Central memory CD4-positive, alpha-beta T cell (primary cell): ENCODE results near the gene MYO5C.

ENCODE experiments used
- DNase-seq: peaks from one replicate; pipeline ENCODE4 v3.0.0; 2022

Gene MYO5C

DNA sequence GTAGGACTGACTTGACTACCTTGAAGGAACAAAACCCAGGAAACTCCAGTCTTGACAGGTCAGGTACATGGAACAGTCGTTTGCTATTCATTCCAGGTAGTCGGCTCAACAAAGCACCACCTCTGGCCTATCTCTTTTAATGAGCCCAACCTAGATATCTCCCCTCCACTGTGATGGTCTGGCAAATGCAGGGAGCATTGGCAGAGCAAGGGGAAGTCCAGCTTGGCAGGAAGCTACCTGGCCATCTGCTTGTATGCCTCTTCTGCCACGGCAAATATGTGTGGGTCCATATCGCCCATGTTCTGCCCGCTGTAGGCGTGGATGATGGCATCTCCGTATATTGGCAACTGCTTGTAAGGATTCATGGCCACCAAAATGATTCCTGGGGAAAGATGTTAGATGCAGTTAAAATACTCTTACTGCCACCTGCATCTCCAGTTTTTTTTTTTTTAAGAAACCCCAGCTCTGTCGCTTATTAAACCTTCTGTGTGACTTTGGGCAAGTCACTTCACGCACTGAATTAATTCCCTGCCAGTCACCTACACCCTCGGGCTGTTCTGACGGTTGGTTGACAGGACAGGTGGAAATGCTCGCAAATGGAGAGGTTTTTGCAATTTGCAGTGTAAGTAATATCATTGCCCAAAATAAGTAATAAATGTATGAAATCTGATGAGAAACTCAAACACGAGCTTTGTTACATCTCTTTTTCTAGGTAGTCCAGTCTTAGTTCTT is 16.8 kb downstream of the MYO5C start:
- DNase-seq: no peak

DNA sequence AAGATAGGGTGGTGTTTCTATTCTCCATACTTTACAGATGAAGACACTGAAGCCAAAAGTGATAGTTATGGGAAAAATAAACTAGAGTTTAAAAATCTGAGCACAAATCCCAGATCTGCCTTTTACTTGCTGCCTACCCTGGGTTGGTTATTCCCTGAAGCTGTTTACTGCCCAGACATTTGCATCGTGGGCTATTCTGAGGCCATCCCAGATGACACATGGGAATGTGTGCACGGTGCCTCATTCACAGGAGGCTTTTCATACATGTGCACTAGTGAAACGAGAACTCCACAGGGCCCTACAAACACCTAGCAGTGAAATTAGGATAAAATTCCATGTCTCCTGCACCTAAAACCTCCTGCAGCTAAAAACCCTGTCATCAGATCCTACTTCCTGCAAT is 17.5 kb downstream of the MYO5C start:
- no peak for DNase-seq

DNA sequence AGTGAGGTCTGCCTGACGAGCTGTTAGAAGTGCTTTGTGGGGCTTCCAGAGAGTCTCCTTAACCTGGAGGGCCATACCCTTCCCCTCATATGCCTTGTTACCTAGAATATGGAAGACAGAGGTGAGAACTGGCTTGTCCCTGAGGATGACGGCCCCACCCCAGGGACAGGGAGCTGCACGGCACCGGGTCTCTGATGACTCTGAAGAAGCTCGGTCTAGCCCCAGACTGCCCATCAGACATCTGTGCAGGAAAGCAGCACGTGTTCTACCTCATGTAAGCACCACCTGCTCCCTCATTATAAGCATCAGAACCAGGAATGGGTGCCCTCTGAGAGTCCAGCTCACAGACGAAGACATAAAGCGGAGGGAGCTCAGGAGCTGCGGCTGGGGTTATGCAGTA is 18.0 kb downstream of the MYO5C start:
- DNase-seq: no peak

DNA sequence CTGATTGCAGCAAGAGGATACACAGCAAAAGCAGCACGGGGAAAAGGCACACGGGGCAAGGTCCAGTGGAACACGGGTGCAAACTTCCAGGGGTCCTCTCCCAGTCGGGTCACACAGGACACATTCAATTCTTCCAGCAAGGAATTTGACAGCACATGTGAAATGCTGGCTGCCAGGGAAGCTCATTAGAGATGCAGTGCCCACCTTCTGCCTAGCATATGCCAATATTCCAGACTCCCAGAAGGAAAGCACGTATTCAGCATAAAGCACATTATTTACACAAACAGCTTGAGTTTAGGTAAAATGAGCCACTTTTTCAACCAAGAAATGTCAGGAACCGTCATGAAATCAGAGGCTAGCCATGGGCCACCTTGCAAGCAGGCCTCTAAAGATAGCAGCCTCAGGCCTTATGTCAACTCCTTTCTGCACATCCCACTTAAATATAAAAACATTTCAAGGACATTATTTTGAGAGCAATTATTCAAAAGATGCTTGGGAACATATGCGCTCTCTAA is 19.3 kb downstream of the MYO5C start:
- DNase-seq: no peak

DNA sequence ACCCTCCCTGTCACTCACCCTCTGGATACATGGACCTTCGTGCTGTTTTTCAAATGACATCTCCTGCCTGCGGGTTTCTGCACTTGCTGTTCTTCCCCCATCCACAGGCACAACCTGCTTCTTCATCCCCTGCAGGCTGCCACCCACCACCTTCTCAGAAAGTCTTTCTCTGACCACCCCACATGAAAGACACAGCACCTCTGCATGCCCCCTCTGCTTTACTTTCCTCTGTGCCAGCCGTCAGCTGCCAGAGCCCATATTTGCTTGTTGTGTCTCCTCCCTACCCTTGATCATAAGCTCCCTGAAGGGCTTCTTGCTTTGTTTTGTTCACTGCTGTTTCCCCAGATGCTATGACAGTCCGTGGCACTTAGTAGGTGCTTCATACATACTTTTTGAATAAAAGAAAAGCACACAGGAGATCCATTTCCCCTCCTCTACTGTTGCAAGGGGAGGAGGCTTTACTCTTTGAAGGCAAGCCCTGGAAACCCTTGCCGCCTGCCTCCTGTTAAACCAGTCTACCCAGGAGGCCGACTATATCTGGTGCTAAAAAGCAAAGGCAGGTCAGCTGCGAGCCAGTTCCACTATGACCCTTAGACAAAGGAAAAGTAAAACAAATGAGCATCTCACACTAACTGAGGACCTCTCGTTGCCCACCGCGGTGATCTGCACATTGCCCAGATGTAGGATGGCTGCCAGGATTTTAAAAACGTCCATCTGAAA is 31.9 kb downstream of the MYO5C start:
- DNase-seq: no peak

DNA sequence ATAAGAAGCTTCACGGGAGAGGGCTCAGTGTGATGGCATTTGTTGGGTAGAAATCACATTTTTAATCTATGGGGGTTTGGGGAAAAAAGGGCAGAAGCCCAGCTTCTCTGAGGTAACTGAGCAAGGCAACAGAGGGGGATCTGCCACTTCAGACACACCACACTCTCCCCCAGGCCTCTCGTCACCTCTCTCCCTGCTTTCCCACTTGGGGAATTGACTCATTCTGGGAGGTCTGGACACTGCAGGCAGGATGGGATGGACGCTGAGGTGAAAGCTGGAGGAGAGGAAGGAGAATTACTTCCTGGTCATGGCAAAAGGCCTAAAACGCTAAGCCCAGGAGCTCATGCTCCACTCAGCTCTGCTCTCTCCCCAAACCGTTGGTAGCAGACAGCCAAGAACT is 33.2 kb downstream of the MYO5C start:
- no peak for DNase-seq

DNA sequence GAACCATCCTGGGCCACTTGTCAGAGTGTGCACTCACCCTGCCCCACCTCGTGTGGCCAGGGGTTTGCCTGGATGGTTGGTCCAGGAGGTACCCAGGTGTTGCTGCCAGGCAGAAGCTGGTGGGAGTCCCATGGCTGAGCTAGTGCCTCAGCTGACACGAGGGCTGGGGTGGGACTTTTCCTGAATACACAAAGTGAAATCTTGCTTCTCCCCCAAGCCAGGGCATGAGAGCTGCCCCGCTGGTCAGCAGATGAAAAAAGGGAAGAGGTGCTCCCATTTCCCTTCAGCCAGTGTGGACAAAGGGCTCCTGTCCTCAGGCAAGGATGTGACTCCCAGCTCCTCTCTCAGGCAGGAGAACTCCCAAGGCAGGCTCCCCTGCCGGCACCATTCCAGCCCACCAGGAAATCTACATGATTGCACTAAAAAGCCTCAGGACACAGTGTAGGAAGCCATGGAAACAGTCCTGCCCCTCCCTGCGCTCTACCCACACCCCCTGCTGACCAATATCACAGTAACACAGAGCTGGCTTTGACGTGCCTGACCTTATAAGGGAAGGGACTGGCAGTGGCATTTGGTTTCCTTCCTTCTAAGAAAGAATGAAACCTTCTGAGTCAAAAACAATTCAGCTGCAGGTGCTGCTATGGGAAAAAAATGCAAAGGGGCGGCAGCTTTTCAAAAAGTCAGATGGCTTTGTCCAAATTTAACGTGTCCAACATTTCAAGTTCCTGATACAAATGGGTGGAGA is 33.9 kb downstream of the MYO5C start:
- peak; percentile 34 for DNase-seq

DNA sequence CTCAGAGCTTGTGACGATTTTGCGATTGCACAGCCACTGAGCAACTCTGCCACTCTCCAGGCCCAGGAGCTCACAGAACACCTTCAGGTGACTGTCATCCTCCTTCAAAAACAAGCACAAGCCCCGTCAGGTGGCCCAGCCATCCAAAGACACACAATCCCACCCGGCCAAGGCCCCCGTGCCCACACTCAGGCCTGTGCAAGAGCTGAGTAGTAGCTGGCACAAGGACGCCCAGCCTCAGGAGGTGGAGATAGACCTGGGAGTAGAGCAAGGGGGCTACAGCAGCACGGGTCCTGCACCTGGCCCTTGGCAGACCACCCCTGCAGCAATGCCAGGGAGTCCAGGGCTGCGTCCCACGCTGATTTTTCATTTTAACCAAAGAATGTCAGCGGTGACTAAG is 34.6 kb downstream of the MYO5C start:
- no peak for DNase-seq

DNA sequence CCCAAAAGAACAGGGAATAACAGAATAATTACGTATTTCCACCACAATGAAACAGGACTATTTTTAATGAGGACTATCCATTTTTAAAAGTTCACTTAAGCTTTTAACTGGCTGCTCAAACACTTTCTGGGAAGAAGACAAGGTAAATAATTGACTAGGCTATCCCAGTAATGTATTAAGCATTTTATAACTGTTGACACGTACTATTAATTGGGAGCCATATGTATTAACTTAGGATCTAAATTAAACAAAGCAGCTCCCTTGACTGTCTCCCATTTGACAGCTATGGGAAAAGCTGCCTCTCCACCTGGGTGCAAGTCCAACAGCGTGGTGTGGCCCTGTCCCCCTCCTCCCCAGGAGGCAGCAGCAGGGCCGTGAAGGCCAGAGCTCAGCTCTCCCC is 36.1 kb downstream of the MYO5C start:
- no peak for DNase-seq

DNA sequence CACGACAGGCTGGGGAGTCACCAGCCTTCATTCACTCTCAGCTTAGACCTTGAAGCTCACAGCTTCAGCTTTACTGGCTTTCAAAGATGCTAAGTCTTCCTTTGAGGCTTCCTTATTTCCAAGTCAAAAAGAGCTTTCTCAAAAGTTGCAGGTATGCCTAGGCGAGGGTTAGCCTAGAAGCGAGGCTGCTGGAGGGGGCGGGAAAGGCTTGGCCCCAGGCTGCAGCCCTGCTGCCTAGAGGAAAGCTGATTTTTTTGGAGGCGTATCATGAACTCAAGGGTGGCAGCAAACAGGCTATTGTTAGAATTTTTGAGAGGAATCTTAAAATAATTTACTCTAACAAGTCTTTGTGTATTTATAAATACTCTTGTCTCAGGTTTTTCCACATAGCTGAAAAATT is 37.1 kb downstream of the MYO5C start:
- no peak for DNase-seq

DNA sequence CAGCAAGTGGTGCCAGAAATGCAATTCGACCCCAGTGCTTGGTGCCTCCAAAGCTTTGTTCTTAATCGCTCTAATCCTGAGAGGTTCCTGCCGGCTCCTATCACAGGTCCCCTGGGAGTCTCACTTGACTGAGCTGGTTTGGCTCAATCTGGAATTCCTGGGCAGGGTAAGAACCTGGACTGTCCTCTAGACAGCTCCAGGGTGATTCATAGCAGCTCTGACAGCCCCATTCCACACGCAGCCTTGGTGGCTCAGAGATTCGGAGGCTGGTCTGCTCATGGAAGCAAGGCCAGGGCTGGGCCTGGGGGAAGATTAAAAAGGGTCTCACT is 37.9 kb downstream of the MYO5C start:
- no peak for DNase-seq

DNA sequence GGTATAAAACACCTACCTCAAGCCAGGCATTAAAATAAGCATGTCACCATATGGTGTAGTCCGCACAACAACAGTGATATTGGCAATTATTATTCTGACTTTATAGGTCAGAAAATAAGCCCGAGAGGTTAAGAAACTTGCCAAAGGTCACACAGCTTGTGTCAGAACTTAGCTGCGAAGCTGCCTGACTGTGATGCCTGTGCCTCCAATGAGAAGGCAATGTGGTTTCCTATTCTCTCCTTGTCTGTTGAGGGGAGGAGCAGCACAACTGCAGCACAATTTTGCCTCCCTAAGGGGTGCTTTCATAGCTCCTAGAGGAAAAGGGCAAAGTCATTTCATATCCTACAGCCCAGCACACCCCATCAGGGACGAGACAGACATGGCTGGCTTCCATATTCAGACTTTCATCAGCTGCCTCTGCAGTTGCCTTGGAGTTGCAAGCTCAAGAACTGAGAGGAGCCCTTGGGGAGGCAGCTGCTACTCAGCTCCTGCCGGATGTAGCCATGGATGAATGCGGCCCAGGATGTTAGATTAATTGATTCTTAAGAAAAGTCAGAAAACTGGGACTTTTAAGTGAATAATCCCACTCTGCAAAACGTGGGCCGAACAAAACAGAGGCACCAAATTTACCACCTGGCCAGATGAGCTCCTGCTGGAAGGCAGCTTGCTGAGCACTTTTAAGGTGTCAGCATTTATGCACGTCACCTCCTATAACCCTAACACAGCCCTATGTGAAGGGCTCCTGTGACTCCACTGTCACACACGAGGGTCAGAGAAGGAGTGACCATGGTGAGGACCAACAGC is 38.5 kb downstream of the MYO5C start:
- DNase-seq: no peak

DNA sequence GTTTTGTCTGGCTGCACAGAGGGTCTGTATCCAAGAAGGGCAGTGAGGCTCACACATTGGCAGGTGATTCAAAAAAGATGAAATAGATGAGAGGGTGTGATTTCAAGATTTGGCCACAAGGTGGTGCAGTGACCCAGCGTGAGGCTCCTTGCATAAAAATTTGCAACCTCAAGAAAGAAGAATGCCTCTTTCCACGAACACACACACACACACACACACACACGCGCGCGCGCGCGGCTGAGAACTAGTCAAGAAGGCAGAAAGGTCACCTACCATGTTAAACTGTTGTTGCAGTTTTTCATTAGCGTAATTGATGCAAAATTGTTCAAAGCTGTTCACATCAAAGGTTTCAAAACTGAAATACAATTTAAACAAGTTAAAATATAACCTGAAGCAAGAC is 39.2 kb downstream of the MYO5C start:
- DNase-seq: peak; percentile 72

DNA sequence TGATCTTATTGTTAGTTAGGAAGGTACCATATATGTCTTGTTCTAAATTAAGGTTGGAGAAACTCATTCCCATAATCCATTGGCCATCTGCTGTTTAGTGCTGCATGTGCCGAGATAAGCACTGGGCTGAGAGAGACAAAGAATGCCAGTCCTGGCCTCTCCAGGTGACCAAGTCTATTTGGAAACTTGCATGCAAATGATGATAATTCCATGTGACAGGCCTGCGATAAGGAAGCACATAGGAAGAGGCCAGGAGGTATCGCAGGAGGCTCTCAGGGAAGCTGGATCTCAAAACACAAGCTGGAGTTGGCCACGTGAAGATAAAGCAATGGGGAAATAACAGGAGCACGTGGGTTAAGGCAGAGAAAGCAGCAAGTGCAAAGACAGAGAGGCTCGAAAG is 39.7 kb downstream of the MYO5C start:
- no peak for DNase-seq

DNA sequence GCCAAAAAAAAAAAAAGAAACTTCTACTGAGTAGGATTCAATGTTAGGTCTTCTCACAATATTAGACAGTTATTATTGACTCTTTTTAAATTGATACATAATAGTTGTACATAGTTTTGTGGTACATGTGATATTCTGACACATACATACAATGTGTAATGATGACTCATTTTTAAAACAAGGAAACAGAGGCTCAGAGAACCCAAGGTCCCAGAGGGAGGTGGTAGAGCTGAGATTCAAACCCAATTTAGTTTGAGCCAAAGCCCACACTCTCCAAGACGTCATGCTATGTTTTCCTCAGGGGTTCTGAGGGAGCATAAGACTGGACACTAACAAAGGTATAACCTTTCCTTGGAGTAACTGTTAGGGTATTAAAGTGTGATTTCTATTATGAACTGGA is 40.6 kb downstream of the MYO5C start:
- no peak for DNase-seq

DNA sequence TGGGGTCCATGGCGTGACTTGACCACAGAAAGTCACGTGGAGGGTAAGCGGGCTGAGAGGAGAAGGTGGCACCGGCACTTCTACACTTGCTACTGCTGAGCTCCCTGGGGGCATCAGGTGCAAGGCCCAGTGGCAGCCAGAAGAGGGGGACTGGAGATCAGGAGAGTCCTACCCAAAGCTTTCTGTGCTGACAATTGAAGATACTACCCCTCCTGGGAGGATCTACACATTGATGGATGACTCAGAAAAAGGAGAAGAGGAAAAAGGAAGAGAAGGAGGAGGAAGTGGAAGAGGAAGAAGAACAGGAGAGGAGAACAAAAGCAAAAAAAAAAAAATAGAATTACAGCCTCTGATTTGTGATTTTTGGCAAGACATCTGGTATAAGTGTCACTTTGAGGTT is 41.2 kb downstream of the MYO5C start:
- DNase-seq: no peak

DNA sequence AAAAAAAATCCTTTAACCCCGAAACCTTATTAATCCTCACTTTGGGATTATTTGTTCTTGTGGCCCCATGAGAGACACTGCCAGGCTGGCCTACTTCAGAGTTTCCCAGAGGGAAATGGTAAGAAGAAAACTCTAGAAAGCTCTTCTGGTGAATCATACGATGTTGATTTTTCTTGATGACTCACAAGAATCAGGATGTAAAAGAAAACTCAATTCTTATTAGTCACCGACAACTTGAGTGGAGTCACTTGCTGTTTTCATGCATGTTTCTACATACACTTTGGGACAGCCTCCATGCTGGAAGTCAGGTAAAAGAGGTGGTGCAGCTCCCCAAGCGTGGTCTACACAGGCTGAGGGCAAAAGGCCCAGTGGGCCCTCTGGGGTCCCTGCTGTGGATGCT is 42.8 kb downstream of the MYO5C start:
- DNase-seq: no peak

DNA sequence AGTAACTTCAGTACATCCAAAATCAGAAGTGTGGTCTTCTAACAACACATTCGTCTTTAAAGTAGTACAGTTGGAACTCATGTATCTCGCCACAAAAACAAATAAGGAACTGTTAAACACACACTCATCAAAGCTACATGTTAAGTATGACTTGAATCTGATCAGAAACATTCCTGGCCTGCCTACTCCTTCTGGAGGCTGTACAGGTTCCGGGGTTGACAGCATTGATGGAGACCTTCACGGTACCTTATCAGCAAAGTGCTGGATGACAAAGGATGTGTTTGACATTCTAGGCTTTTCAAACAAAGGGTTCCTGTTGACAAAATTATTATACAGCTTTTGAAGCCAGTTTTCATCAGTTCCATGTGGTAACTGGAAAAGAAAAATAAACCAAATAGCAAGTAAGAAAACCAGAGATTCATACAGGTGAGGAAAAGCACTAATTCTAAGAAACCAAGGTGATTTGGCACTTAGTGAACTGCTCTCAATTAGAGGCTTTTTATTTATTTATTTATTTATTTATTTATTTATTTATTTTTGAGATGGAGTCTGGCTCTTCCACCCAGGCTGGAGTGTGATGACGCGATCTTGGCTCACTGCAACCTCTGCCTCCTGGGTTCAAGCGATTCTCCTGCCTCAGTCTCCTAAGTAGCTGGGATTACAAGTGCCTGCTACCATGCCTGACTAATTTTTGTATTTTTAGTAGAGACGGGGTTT is 44.3 kb downstream of the MYO5C start:
- no peak for DNase-seq

DNA sequence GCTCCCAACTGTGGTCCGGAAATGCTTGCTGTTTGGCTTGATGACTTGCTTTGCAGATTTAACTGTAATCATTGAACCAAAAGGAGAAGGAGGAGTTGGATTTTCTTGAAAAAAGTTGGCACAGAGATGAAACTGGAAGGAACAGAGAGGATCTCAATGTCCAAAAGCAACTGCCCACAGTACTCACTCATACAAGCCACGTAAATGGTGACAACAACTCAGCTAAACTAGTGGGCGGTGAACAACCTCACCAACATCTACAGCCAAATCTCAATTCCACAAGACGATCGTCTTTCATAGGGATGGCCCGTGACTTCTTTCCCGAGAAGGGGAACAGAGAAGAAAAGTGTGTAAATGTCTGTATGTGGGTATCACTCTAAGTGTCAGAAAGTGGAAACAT is 48.1 kb downstream of the MYO5C start:
- DNase-seq: no peak

DNA sequence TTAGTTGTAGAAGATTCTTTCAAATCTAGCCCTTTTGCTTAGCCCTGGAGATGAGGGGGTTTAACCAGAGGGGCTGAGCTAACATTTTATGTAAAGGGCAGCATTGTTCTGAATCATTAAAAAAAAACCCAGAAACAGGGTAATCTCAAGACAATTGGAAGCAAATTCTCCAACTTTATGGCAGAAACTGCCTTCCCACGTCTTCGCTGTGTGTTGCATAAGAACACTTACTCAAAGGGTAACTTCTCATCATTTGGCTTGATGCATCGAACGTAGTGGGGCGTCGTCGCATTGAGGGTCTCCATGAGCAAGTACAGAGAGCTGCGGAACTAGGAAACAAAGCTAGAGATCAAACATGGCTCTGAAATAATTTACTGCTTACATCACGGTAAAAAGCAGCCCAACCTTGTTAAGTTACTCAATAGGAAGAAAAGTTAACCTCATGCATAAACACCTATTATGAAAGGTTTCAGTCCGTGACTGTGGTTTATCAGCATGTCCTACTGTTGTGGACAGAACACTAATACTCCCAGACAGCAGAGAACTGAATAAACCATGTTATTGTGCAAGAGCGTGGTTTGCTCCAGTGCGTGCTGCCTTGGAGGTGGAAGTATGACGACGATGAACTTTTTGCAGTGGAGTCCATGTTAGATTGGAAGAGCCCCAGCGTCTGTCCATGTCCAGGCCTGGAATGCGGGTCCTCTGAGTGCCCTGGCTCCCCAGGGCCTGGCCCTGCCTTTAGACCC is 48.7 kb downstream of the MYO5C start:
- no peak for DNase-seq

DNA sequence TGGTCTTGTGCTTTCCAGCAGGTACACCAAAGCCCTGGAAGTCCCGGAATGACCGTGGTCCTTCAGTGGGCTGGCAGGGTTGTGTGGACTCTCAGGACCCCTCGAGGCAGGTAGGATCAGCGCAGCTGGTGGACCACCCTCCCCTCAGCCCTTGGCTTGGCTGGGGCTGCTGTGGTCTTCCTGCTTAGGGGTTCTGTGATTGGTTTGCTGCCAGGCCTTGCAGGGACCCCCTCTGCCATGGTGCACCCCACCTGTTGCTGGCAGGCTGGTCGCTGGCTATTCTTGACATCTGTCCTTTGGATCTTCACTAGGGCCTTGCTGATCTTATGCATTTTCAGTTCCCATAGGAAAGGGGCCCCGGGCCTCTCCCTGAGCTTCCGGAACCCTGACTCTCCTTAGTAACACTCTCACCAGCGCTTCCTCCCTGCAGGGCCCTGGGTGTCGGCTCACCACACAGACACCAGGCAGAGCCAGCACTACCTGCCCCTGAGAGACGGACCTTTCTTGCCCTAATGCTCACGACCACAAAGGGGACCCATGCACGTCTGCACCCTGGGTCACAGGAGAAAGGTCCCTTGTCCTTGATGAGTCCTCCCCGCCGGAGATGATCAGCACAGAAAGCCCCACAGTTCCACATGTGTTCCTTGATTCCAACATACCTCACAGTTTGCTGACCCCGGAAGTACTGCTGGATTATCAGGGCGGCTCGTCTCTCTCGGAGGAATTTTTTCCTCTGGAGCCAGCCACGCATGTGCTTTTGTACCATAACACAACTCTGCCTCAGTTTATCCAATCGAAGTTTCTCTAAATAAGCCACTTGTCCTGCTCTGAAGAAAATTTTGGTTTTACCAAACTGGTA is 51.7 kb downstream of the MYO5C start:
- DNase-seq: no peak
